Heart left ventricle (tissue), 16 donors: ENCODE results near the gene SDR9C7. TPM values are rescaled to one million over a fixed set of nuclear protein-coding genes. Genes with fewer than 3 reads are reported as not detected.
A peak's percentile ranks its signal among the peaks of the same experiment; 100 is the strongest.
"Not testable (repeated sequence)": the region's sequence is repeated elsewhere in the genome, so short reads cannot be mapped to it uniquely, and the experiment has no call there.

Experiments
- ATAC-seq, 4 donors: fragments of 200-7000 bp; cut with Tn5 transposase; one replicate each; pipeline ENCODE4 v1.9.1; 2020 to 2022; ENCODE audit warnings: moderate library complexity in 4 of 4, mild to moderate bottlenecking in 3 of 4, moderate number of reproducible peaks in 1 of 4
- DNase-seq, 5 donors: peaks; one replicate each; pipeline ENCODE4 v3.0.0-alpha.2; 2020
- H3K27ac ChIP-seq, 12 donors: fragments of 200-600 bp; sonication (generic) in 4 of 12; one replicate each; pipeline versions ENCODE4 v1.5.0 to v1.8.0; 2016 to 2022; ENCODE audit warnings: mild to moderate bottlenecking in 2 of 12
- H3K27me3 ChIP-seq, 9 donors: fragments of 200-600 bp; sonication (generic) in 2 of 9; one replicate each; pipeline versions ENCODE4 v1.5.1 to v1.8.0; 2016 to 2022; ENCODE audit warnings: mild to moderate bottlenecking in 3 of 9
- H3K36me3 ChIP-seq, 9 donors: fragments of 200-600 bp; sonication (generic) in 2 of 9; one replicate each; pipeline versions ENCODE4 v1.5.0 to v1.8.0; 2018 to 2022; ENCODE audit warnings: mild to moderate bottlenecking in 2 of 9
- H3K4me1 ChIP-seq, 12 donors: fragments of 200-600 bp; sonication (generic) in 4 of 12; one replicate each; pipeline versions ENCODE4 v1.5.0 to v1.8.0; 2016 to 2022; ENCODE audit warnings: mild to moderate bottlenecking in 3 of 12
- H3K4me3 ChIP-seq, 12 donors: fragments of 200-600 bp; sonication (generic) in 4 of 12; one replicate each; pipeline versions ENCODE4 v1.5.0 to v1.8.0; 2017 to 2022; ENCODE audit warnings: mild to moderate bottlenecking in 9 of 12, moderate library complexity in 4 of 12
- H3K9me3 ChIP-seq, 12 donors: fragments of 200-600 bp; sonication (generic) in 4 of 12; one replicate each; pipeline versions ENCODE4 v1.5.0 to v1.8.0; 2016 to 2022; ENCODE audit warnings: mild to moderate bottlenecking in 1 of 12
- POLR2A ChIP-seq, 2 donors: fragments of 450-650 bp; IDR thresholded peaks; one replicate each; pipeline ENCODE4 v1.6.1; 2017; ENCODE audit warnings: antibody characterized with exemption in 2 of 2, mild to moderate bottlenecking in 2 of 2, moderate library complexity in 2 of 2
- WGBS, 4 donors: extraction: QIAGEN DNeasy Blood & Tissue Kit in 2 of 4; methylation state at CpG; one replicate each; pipeline versions ENCODE4 v1.1.5 to v1.1.7; 2013 to 2018; 5-methylcytosine and 5-hydroxymethylcytosine counted together
- intact Hi-C, 10 donors: fragments of 100-400 bp; cut with DNase I; formaldehyde crosslinking; loops; one replicate each; pipeline versions ENCODE4 v1.11.1 to v1.14.2; 2022
- polyA plus RNA-seq, 2 donors: library from polyadenylated mRNA; stranded (reverse); fragments of 200-250 nt; gene quantifications; one replicate each; pipeline ENCODE4 v1.2.3, GENCODE V29; 2013
- total RNA-seq, 9 donors: library from RNA; depleted of rRNA in 2 of 9; stranded (reverse); fragments of >200 nt in 2 of 9; fragmentation: NEBNext Ultra II Directional in 3 of 9; extraction: Animal tissue kit (Norgen Biotek cat#: 25700) in 3 of 9; gene quantifications; one replicate each; pipeline versions ENCODE4 v1.1.0 to v1.2.4, GENCODE V29; 2016 to 2023
- TF ChIP-seq, protein P1 (sequence below), 12 donors: fragments of 200-600 bp; sonication (generic) in 4 of 12; IDR thresholded peaks; one replicate each; pipeline versions ENCODE4 v1.5.0 to v1.8.0; 2018 to 2022; ENCODE audit warnings: antibody characterized with exemption in 12 of 12, mild to moderate bottlenecking in 5 of 12
- donor health status: ischemic (EF 13 %, LVEDD 7.1; RV severe dilation, severe dysfunction).
- donor health status: healthy with polysubstance abuse.
- donor health status: DM: no; HTN: yes; CAD: no.
- donor health status: DM: no; HTN: no; CAD: no.
- donor health status: ischemic (EF 25% LVEDD 6.9; RV normal size, moderate dysfunction).
- donor health status: ischemic (EF 25% LVEDD 5.7; RV mildly dilated, moderate dysfunction).
- donor health status: healthy.
- donor health status: DM: yes; HTN: yes; CAD: no.
- donor health status: ischemic (EF 35%, LVEDD 5.7; RV mildly dilated, moderate dysfunction).
- donor health status: nonischemic (EF 11% LVEDD 7.7; RV severe dilation, severe dysfunction).
- donor health status: DM: yes; HTN: yes; CAD: no.
- donor health status: PGD.
- donor health status: ischemic (EF 29% LVEDD 5.4; RV normal size, mild dysfunction).
- donor health status: nonischemic (EF 23%, LVEDD 6.1; RV moderate dilation, normal function).

The SDR9C7 gene
- total and polyA plus RNA-seq, 11 donors, result 0.12 to 0.27 (median 0.20) TPM; not detected in 8

DNA sequence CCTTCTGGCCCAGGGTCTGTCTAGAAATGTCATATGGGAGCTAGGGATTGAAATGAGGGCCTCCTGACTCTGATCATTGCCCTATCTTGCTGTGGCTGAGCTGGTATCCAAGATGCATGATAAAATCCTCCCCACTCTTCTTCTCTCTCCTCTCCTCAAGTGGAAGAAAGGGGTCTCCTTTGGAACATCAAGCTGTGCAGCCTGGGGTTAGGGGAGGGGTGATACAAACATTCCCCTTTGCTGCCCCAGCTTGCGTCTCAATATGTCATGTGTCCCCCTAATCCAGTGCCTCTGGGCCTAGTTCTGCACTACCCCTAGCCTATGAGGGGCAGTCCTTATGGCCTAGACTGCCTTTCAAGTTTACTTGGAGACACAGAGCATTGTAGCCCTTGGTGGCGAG lies 14.7 kb upstream of the SDR9C7 start:
- peaks cover 0 to 7% (median 0%) of the 10 kb centered on the region in 12 donors for H3K9me3 ChIP-seq
- H3K36me3 ChIP-seq, result peaks cover 0 to 3% (median 0%) of the 10 kb centered on the region in 9 donors
- H3K27me3 ChIP-seq, result no peaks in the 10 kb centered on the region
- WGBS, 4 donors, result 96 to 100% (median 97%) methylated on average over 2 of the region's 2 CpGs
- H3K27ac ChIP-seq, result no peak overlapping the region
- TF ChIP-seq POLR2A (IDR thresholded peaks at IDR 0.05), result no peak
- TF ChIP-seq, protein P1, sequence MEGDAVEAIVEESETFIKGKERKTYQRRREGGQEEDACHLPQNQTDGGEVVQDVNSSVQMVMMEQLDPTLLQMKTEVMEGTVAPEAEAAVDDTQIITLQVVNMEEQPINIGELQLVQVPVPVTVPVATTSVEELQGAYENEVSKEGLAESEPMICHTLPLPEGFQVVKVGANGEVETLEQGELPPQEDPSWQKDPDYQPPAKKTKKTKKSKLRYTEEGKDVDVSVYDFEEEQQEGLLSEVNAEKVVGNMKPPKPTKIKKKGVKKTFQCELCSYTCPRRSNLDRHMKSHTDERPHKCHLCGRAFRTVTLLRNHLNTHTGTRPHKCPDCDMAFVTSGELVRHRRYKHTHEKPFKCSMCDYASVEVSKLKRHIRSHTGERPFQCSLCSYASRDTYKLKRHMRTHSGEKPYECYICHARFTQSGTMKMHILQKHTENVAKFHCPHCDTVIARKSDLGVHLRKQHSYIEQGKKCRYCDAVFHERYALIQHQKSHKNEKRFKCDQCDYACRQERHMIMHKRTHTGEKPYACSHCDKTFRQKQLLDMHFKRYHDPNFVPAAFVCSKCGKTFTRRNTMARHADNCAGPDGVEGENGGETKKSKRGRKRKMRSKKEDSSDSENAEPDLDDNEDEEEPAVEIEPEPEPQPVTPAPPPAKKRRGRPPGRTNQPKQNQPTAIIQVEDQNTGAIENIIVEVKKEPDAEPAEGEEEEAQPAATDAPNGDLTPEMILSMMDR (IDR thresholded peaks at IDR 0.05), result no peak
- intact Hi-C loops, result loop anchor here in 2 of 10 donors (5.0 kb wide), 2 partner anchors 53 to 58 kb away; partner anchors contain the start of gene ZBTB39 (in 1 of the 2)
- ATAC-seq (no peak), DNase-seq (no peak)
- H3K4me3 ChIP-seq, result no peak overlapping the region
- no peaks in the 10 kb centered on the region for H3K4me1 ChIP-seq

DNA sequence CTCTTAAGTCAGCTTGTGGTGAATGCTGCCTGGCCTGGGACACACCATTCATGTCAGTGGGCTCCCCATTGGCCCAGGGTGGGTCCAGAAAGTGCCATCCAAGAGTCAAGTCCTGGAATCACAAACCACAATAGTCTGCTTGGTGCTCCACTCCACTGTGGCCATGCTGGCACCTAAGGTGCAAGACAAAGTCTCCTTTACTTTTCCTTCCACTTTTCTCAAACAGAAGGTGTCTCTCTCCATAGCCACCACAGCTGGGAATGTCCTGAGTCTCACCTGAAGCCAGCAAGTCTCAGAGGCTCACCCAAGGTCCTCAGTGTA lies 14.2 kb upstream of the SDR9C7 start:
- H3K9me3 ChIP-seq, result peaks cover 0 to 12% (median 0%) of the 10 kb centered on the region in 12 donors
- TF ChIP-seq POLR2A (IDR thresholded peaks at IDR 0.05), result no peak
- TF ChIP-seq, protein P1 (IDR thresholded peaks at IDR 0.05), result no peak

DNA sequence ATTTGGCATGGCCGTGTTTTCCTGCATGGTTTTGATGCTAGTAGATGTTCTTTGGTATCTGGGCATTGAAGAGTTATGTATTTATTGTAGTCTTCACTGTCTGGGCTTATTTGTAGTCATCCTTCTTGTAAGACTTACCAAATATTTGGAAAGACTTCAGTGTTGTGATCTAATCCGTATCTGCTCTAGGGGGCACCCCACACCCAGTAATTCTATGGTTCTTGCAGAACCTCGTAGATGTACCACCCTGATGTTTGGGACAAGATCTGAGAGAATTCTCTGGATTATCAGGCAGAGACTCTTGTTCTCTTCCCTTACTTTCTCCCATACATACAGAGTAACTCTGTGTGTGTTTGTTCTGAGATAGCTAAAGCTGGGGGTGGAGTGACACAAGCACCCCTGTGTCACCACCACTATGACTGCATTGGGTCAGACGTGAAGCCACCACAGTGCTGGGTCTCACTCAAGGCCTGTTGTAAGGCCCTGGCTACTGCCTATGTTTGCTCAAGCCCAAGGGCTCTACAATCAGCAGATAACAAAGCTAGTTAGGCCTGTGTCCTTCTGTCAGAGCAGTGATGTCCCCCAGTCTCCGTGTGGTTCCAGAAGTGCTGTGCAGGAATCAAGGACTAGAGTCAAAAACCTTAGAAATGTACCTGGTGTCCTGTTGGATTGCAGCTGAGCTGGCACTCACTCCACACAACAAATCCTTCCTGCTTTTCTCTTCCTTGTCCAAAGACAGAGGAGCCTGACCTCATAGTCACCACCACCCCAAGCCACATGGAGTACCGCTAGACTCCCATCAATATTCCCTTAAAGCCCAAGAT lies 13.6 kb upstream of the SDR9C7 start:
- WGBS, 4 donors, result 75 to 77% (median 77%) methylated on average over 6 of the region's 6 CpGs
- DNase-seq, result no peak
- intact Hi-C loops, result loop anchor here in 2 of 10 donors (5.0 kb wide), 2 partner anchors 54 to 59 kb away; partner anchors contain the start of gene ZBTB39 (in 1 of the 2)
- H3K27me3 ChIP-seq, result no peaks in the 10 kb centered on the region
- TF ChIP-seq, protein P1 (IDR thresholded peaks at IDR 0.05), result peak in 5 of 12 donors; percentile 25 to 39 (median 34)
- no peak for TF ChIP-seq POLR2A (IDR thresholded peaks at IDR 0.05)
- peaks cover 0 to 3% (median 0%) of the 10 kb centered on the region in 9 donors for H3K36me3 ChIP-seq
- no peak overlapping the region for H3K4me3 ChIP-seq
- H3K27ac ChIP-seq, result no peak overlapping the region
- H3K4me1 ChIP-seq, result no peaks in the 10 kb centered on the region
- peaks cover 0 to 12% (median 0%) of the 10 kb centered on the region in 12 donors for H3K9me3 ChIP-seq
- no peak for ATAC-seq

More for the DNA sequence above, 14.2 kb upstream of the SDR9C7 start:
- Histone ChIP-seq H3K36me3 (peaks cover 0 to 3% (median 0%) of the 10 kb centered on the region in 9 donors), H3K27me3 (no peaks in the 10 kb centered on the region), H3K4me1 (no peaks in the 10 kb centered on the region), H3K4me3 (no peak overlapping the region), H3K27ac (no peak overlapping the region)
- intact Hi-C loops, result loop anchor here in 2 of 10 donors (5.0 kb wide), 2 partner anchors 54 to 59 kb away; partner anchors contain the start of gene ZBTB39 (in 1 of the 2)
- ATAC-seq, result no peak
- no peak for DNase-seq

DNA sequence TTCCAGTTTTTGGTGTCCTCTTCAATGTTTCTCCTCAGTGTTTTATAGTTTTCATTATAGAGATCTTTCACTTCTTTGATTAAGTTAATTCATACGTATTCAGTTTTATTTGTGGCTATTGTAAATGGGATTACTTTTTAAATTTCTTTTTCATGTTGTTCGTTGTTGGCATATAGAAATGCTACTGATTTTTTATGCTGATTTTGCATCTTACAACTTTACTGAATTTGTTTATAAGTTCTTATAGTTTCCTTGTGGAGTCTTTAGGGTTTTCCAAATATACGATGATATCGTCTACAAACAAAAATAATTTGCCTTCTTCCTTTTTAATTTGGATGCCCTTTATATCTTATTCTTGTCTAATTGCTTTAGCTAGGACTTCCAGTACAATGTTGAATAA lies 9.7 kb upstream of the SDR9C7 start:
- TF ChIP-seq POLR2A (IDR thresholded peaks at IDR 0.05), result no peak
- TF ChIP-seq, protein P1 (IDR thresholded peaks at IDR 0.05), result no peak
- intact Hi-C loops, result no loop called here

DNA sequence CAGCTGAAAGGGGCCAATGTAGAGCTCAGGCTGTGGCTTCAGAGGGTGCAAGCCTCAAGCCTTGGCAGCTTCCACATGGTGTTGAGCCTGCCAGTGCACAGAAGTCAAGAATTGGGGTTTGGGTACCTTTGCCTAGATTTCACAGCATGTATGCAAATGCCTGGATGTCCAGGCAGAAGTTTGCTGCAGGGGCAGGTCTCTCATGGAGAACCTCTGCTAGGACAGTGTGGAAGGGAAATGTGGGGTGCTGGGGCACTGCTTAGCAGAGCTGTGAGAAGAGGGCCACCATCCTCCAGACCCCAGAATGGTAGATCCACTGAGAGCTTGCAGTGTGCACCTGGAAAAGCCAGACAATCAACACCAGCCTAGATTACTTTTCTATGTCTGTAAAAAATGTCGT lies 9.2 kb upstream of the SDR9C7 start:
- ATAC-seq, H3K27ac ChIP-seq, H3K36me3 ChIP-seq, H3K27me3 ChIP-seq, intact Hi-C loops, H3K4me1 ChIP-seq, DNase-seq, H3K4me3 ChIP-seq: not testable (repeated sequence)
- 74 to 94% (median 83%) methylated on average over 1 of the region's 1 CpG for WGBS, 4 donors
- peaks cover 0 to 12% (median 0%) of the 10 kb centered on the region in 12 donors for H3K9me3 ChIP-seq

More for the DNA sequence above, 9.7 kb upstream of the SDR9C7 start:
- H3K27me3 ChIP-seq, result no peaks in the 10 kb centered on the region
- 90 to 93% (median 92%) methylated on average over 4 of the region's 4 CpGs for whole genome bisulfite sequencing, 4 donors
- DNase-seq, result no peak
- peaks cover 0 to 3% (median 0%) of the 10 kb centered on the region in 9 donors for H3K36me3 ChIP-seq
- peaks cover 0 to 8% (median 0%) of the 10 kb centered on the region in 12 donors for H3K4me1 ChIP-seq
- H3K9me3 ChIP-seq, result peaks cover 0 to 12% (median 0%) of the 10 kb centered on the region in 12 donors
- H3K4me3 ChIP-seq, result no peak overlapping the region
- H3K27ac ChIP-seq, result no peak overlapping the region
- ATAC-seq, result no peak
